GM21576 (cell line): ENCODE results near the gene VEZT.
"Not testable (repeated sequence)": the region's sequence is repeated elsewhere in the genome, so short reads cannot be mapped to it uniquely, and the experiment has no call there.

Experiments used
- ATAC-seq: cut with Tn5 transposase; IDR thresholded peaks from one replicate; pipeline ENCODE4 v1.9.1; 2021; ENCODE audit warnings: mild to moderate bottlenecking, moderate library complexity; ENCODE audit not compliant: unreplicated experiment

Gene VEZT

GRCh38 chr12:95220190-95220589 lies 2.6 kb downstream of the VEZT start:
- no peak for ATAC-seq

- no peak for ATAC-seq
Observed at GRCh38 chr12:95220726-95221125, 3.1 kb downstream of the VEZT start.

- ATAC-seq, result no peak
Observed at GRCh38 chr12:95224202-95225170, 6.9 kb downstream of the VEZT start.

DNA sequence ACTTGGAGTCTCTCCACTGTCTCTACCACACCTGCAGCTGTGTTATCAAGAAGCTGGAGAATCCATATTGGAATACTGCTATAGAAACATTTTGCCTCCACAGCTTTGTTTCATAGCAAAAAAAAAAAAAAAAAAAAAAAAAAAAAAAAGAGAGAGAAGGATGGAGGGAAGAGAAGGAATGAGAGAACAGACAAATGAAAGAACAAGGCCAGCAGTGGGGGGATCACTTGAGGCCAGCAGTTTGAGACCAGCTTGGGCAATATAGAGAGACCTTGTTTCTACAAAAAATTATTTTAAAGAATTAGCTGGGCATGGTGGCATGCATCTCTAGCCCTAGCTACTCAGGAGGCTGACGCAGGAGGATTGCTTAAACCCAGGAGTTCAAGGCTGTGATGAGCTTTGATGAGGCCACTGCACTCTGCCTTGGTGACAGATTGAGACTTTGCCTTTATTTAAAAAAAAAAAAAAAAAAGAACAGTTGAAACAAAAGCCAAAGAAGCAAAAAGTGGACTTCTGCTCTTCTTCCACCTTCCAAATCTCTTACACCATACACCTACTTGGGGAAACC lies 8.1 kb downstream of the VEZT start:
- no peak for ATAC-seq

GRCh38 chr12:95227818-95228356 lies 10.3 kb downstream of the VEZT start:
- ATAC-seq, result no peak

DNA sequence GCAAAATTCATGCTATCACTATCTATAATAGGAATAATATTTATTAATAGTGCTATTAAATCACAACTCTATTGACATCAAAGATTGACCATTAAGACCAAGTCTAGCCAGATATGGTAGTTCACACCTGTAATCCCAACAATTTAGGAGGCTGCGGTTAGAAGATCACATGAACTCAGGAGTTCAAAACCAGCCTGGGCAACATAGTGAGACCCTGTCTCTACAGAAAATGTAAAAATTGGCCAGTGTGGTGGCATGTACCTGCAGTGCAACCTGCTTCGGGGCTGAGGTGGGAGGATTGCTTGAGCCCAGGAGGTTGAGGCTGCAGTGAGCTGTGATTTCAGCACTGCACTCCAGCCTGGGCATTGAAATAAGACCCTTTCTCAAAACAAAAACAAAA lies 11.0 kb downstream of the VEZT start:
- no peak for ATAC-seq

DNA sequence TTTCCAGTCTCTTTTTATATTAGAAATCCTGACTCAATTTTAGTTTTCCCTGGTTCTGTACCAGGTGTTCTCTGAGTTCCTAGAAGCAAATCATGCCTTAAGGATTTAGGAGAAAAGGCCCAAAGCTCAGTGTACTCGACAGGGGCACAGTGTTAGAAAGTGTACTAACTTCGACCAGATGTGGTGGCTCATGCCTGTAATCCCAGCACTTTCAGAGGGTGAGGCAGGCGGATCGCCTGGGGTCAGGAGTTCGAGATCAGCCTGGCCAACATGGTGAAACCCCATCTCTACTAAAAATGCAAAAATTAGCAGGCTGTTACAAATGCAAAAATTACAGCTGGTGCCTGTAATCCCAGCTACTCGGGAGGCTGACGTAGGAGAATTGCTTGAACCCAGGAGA lies 12.0 kb downstream of the VEZT start:
- ATAC-seq, result no peak

GRCh38 chr12:95230313-95230712 lies 12.7 kb downstream of the VEZT start:
- no peak for ATAC-seq

DNA sequence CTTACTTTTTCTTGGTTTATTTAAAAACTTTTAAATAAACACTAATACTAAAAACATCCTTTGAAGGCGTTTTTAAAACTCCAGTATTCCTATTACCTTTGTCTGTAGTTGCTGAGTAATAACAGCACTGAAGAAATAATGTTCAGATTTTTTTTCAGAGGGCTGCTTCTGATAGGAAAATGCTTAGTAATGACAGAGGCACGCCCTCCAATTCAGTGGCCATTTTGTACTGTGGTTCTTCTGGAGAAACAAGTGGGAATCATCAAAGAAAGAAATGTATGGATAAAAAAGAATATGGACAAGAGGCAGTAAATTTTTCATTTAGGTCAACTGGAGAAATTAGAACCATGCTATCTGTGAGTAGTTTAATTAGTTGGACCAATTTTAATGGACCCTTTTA lies 13.6 kb downstream of the VEZT start:
- no peak for ATAC-seq

DNA sequence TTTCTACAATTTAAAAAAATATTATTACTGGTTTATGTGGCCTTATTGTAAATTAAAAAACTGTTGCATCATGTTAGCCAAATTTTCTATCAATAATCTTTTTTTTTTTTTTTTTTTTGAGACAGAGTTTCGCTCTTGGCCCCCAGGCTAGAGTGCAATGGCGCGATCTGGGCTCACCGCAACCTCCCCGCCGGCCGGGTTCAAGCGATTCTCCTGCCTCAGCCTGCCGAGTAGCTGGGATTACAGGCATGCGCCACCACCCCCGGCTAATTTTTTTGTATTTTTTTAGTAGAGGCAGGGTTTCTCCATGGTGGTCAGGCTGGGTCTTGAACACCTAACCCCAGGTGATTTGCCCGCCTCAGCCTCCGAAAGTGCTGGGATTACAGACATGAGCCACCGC lies 16.6 kb downstream of the VEZT start:
- not testable (repeated sequence) for ATAC-seq

GRCh38 chr12:95235621-95236020 lies 18.0 kb downstream of the VEZT start:
- not testable (repeated sequence) for ATAC-seq

DNA sequence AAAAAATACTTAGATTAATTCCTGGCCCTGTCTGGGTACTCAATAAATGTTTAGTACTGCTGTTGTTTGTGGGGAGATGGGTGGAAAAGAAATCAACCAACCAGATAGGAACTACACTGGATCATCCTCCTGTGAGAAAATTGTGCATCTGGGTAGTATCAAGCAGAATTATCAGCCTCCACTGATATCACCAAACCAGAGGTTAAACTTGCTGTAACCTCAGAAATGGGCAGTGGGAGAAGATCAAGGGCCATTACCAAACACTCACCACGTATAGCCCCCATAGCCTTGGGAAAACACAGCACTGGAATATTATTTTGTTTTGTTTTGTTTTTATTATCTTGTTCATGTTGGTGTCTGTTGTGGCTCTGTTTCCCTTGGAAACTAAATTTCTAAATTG lies 19.7 kb downstream of the VEZT start:
- no peak for ATAC-seq

DNA sequence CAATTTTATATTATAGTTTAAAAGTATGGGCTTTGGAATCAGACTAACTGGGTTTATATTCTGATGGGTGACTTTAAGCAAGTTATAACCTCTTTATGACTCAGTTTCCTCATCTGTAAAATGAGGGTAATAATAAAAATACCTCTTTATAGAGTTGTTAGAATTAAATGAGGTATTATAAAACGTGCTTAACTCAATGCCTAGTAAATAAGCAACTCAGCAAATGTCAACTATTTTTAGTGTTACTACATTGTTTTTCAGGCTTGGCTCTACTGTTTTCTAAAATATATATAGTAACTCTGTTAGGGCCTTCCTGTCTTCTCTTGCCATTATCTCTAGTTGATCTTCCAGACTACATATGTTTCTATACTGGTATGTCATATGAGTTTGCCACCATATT lies 20.5 kb downstream of the VEZT start:
- no peak for ATAC-seq

DNA sequence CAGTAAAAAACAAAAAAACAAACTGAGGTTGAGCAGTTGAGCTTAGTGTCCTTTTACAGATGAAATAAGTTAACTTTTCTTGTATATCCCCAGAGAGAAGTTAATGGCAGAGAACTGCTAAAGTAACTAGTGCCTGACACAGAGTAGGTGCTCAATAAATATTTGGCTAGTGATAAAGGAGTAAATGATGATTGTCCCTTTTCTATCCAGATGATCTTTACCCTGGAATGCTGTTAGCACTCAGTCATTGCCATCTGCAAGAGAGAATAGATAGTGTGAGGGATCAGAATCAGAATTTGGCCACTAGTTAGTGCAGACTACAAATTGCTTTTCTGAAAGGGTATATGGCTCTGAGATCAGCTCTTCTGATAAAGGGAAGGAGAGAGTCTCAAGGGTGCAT lies 21.6 kb downstream of the VEZT start:
- no peak for ATAC-seq

DNA sequence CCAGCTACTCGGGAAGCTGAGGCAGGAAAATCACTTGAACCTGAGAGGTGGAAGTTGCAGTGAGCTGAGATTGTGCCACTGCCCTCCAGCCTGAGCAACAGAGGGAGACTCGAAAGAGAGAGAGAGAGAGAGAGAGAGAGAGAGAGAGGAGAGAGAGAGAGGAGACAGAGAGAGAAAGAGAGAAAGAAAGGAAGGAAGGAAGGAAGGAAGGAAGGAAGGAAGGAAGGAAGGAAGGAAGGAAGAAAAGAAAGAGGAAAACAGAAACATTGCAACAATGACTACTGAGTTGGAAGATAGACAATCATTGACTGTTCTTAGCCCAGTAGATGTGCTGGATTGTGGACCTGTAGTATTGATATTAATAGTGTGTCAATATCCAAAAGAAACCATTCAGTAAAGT lies 22.2 kb downstream of the VEZT start:
- ATAC-seq, result not testable (repeated sequence)

DNA sequence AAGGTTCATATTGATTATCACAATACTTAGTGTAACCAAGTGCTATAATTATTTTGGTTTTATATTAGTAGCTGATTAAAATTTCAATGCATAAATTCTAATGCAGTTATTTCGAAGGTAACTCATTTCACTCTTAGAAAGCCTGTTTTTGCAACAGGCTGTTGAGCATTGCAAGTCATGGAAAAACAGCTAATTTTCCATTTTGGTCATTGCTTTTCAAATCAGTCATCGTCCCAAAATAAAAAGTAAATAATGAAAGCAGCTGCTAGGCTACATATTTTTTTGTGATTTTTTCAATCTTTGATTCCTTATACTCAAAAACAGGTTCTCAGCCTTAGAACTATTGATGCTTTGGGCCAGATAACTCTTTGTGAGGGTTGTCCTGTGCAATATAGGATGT lies 22.9 kb downstream of the VEZT start:
- ATAC-seq, result no peak

GRCh38 chr12:95241138-95241537 lies 23.5 kb downstream of the VEZT start:
- not testable (repeated sequence) for ATAC-seq

DNA sequence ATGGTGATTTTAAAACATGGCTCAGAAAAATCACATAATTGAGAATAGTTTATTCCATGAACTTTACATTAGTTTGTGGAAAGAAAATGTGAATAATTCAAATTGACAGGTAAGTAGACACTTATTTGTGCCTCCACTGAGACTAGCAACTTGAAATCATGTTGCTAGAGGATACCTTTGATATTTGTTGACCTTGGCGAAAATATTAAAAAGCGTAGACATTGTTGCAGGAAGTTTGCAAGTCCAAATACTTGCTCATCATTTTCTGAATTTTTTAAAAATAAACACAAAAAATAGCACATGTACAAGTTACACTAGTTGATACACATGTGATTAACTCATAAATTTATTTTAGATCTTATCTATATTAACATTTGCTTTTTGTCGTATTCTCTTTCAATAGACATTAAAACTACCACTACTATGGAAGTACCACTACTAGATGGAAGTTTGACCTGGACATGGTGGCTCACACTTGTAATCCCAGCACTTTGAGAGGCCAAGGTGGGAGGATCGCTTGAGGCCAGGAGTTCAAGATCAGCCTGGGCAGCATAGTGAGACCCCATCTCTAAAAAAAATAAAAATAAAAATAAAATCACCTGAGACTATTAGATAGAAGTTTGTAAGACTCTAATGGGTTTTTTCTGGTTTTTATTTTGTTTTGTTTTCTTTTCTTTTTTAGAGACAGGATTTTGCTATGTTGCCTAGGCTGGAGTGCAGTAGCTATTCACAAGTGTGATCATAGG lies 24.3 kb downstream of the VEZT start:
- ATAC-seq, result no peak

- no peak for ATAC-seq
Observed at GRCh38 chr12:95243497-95244183, 26.0 kb downstream of the VEZT start.

GRCh38 chr12:95244350-95244749 lies 26.7 kb downstream of the VEZT start:
- no peak for ATAC-seq

- no peak for ATAC-seq
Observed at GRCh38 chr12:95248095-95248494, 30.5 kb downstream of the VEZT start.
